Endothelial cell of umbilical vein (primary cell): ENCODE results near the gene FOXRED2. TPM values are rescaled to one million over a fixed set of nuclear protein-coding genes. Genes with fewer than 3 reads are reported as not detected.
A peak's percentile ranks its signal among the peaks of the same experiment; 100 is the strongest.

Source experiments
- BruUV-seq: library from RNA; stranded (reverse); fragments of 400-500 nt; replicated peaks from 2 replicates; lab custom pipeline; 2021; lab: Mats Ljungman, UMichigan
- CTCF ChIA-PET: fragments of 300-600, 350-600 bp; sonication (Branson Sonifier 250); formaldehyde crosslinking; loops from one replicate; lab custom pipeline; 2021; ENCODE audit warnings: antibody characterized with exemption, inconsistent platforms; lab: Charles Lee
- POLR2A ChIA-PET: fragments of 300-600, 350-600 bp; sonication (Branson Sonifier 250); formaldehyde crosslinking; loops from one replicate; lab custom pipeline; 2021; ENCODE audit warnings: antibody characterized with exemption, inconsistent platforms; lab: Charles Lee
- DNase-seq: peaks from one replicate; pipeline ENCODE4 v3.0.0-alpha.2; 2011; ENCODE audit warnings: low read depth, low spot score
- FAIRE-seq: peaks from 2 replicates; lab custom pipeline; 2011; peaks lifted over from hg19 to GRCh38; lab: Jason Lieb, UNC
- H2AFZ ChIP-seq: 2 replicates; pipeline ENCODE4 v1.6.0; 2012; ENCODE audit warnings: low read depth, low read length, control low read depth, inconsistent platforms
- H3K27ac ChIP-seq: 2 replicates; pipeline ENCODE4 v1.5.1; 2011; ENCODE audit warnings: low read depth, mild to moderate bottlenecking, control low read depth, low read length, moderate library complexity; ENCODE audit not compliant: insufficient read depth
- H3K27me3 ChIP-seq, 2 experiments: 2 replicates each; pipeline versions ENCODE4 v1.6.0 to v1.6.1; 2011; ENCODE audit warnings: low read length in 2 of 2, mixed read lengths in 1 of 2; ENCODE audit not compliant: control insufficient read depth in 2 of 2, insufficient read depth in 2 of 2
- H3K36me3 ChIP-seq, 2 experiments: 2 replicates in 1 of 2; 3 replicates in 1 of 2; pipeline ENCODE4 v1.5.1; 2011; ENCODE audit warnings: low read length in 2 of 2, mild to moderate bottlenecking in 1 of 2, moderate library complexity in 1 of 2; ENCODE audit not compliant: control insufficient read depth in 2 of 2, insufficient read depth in 2 of 2; ENCODE audit errors: extremely low read depth in 1 of 2
- H3K4me1 ChIP-seq: 3 replicates; pipeline ENCODE4 v1.5.1; 2011; ENCODE audit warnings: mild to moderate bottlenecking, low read length; ENCODE audit not compliant: control insufficient read depth, insufficient read depth; ENCODE audit errors: extremely low read depth
- H3K4me2 ChIP-seq: 2 replicates; pipeline ENCODE4 v1.6.1; 2011; ENCODE audit warnings: low read length, control low read depth, mixed read lengths; ENCODE audit not compliant: insufficient read depth
- H3K4me3 ChIP-seq, 3 experiments: fragments of 200-600 bp in 1 of 3; sonication (generic), shearing (Covaris generic) in 1 of 3; replicated peaks in 1 of 3; 2 replicates each; pipeline ENCODE4 v1.5.1; 2011 to 2016; ENCODE audit warnings: control low read depth in 3 of 3, low read length in 3 of 3, mild to moderate bottlenecking in 2 of 3, inconsistent platforms in 1 of 3, low read depth in 1 of 3, moderate library complexity in 1 of 3; ENCODE audit not compliant: insufficient read depth in 1 of 3
- H3K79me2 ChIP-seq: 2 replicates; pipeline ENCODE4 v1.6.0; 2012; ENCODE audit warnings: low read length, inconsistent platforms; ENCODE audit not compliant: control insufficient read depth, insufficient read depth
- H3K9ac ChIP-seq: replicated peaks from 2 replicates; pipeline ENCODE3; 2011; ENCODE audit warnings: low read length, control low read depth; ENCODE audit not compliant: insufficient read depth; ENCODE audit errors: extremely low read depth
- H3K9me1 ChIP-seq: replicated peaks from 3 replicates; pipeline ENCODE4 v1.6.0; 2011; ENCODE audit warnings: mild to moderate bottlenecking, low read length; ENCODE audit not compliant: control insufficient read depth, insufficient read depth; ENCODE audit errors: extremely low read depth
- H3K9me3 ChIP-seq: replicated peaks from 2 replicates; pipeline ENCODE4 v1.5.1; 2012; ENCODE audit warnings: low read length, inconsistent platforms; ENCODE audit not compliant: control insufficient read depth, insufficient read depth
- H4K20me1 ChIP-seq: replicated peaks from 2 replicates; pipeline ENCODE3; 2011; ENCODE audit warnings: mild to moderate bottlenecking, low read length; ENCODE audit not compliant: control insufficient read depth, insufficient read depth; ENCODE audit errors: extremely low read depth
- CTCF ChIP-seq, 2 donors: IDR thresholded peaks; 1 replicate in 1 of 2; 2 replicates in 1 of 2; pipeline ENCODE4 v1.5.1; 2011; ENCODE audit warnings: low read length in 2 of 2, mild to moderate bottlenecking in 2 of 2, moderate library complexity in 2 of 2, control low read depth in 1 of 2, inconsistent platforms in 1 of 2, low read depth in 1 of 2; ENCODE audit not compliant: insufficient read depth in 1 of 2; ENCODE audit errors: extremely low read depth in 1 of 2
- EZH2 ChIP-seq: IDR thresholded peaks from 2 replicates; pipeline ENCODE4 v1.6.1; 2012; ENCODE audit warnings: borderline replicate concordance, low read depth, mild to moderate bottlenecking, moderate library complexity, low read length, inconsistent platforms; ENCODE audit not compliant: severe bottlenecking
- FOS ChIP-seq: IDR thresholded peaks from 2 replicates; pipeline ENCODE4 v1.6.1; 2011; ENCODE audit warnings: mild to moderate bottlenecking, low read length, moderate library complexity, borderline replicate concordance; ENCODE audit not compliant: insufficient read depth
- GATA2 ChIP-seq: IDR thresholded peaks from 2 replicates; pipeline ENCODE4 v1.7.0; 2011; ENCODE audit warnings: low read depth, mild to moderate bottlenecking, moderate library complexity, mixed read lengths, low read length; ENCODE audit not compliant: insufficient read length, insufficient read depth
- MYC ChIP-seq: IDR thresholded peaks from one replicate; pipeline ENCODE4 v1.6.1; 2011; ENCODE audit warnings: mild to moderate bottlenecking, low read depth, low read length
- POLR2AphosphoS5 ChIP-seq: IDR thresholded peaks from 2 replicates; pipeline ENCODE4 v1.6.1; 2012; ENCODE audit warnings: low read depth, mild to moderate bottlenecking, control low read depth, low read length, moderate library complexity; ENCODE audit not compliant: insufficient read depth
- dilution Hi-C: fragments of 300-500 bp; cut with MboI; formaldehyde crosslinking; loops from one replicate; pipeline ENCODE4 v1.15.0; 2019; ENCODE audit warnings: low sequenced_read_pairs; ENCODE audit not compliant: extremely low pct_ligation_motif_present
- intact Hi-C: fragments of 100-400 bp; cut with micrococcal nuclease; formaldehyde crosslinking; loops from one replicate; pipeline ENCODE4 v1.10.0; 2022
- polyA plus RNA-seq, 4 experiments: library from polyadenylated mRNA; depleted of rRNA in 3 of 4; stranded (reverse) in 3 of 4; unstranded in 1 of 4; fragments of >200 nt; gene quantifications; 2 replicates each; pipeline versions ENCODE4 v1.2.1 to v1.2.3, GENCODE V29; 2011 to 2012; ENCODE audit warnings: missing spikeins in 1 of 4
- total RNA-seq: library from RNA; stranded (reverse); gene quantifications from 2 replicates; pipeline ENCODE4 v1.2.3, GENCODE V29; 2021

FOXRED2 gene
- total and polyA plus RNA-seq, 2 donors (not counting 3 experiments of a cell fraction or from before 2014, with no cell fraction given), result 8.4 to 20.4 TPM

DNA sequence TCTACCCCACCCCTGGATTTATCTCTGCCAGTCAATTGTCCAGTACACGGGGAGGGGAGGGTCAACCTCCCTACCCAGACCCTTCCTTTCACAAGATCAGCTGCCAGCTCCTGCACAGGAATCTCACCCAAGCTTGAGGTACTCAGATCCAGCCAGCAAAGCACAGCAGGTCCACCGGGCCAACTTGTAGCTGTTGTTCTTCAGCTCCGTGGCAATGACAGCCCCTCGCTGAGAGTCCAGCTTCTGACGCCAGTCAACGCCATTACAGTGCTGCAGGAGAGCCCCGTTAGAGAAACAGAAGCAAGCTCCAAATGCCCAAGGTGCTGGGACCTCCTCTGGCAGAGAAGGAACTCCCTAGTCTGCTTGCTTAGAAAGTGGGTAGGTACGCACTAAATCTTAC, 5.5 kb upstream of the FOXRED2 start:
- no peak overlapping the region for H3K4me2 ChIP-seq
- H3K9me1 ChIP-seq, result no peaks in the 10 kb centered on the region
- BruUV-seq, result no TSS peak
- POLR2A ChIA-PET, result no interaction called here
- intact Hi-C loops (no loop called here), dilution Hi-C loops (no loop called here)
- H3K36me3 ChIP-seq, result peaks cover 31 to 49% of the 10 kb centered on the region in 2 experiments
- no peaks in the 10 kb centered on the region for H3K9me3 ChIP-seq
- CTCF ChIA-PET, result interaction anchor here (1.0 kb wide), 1 partner anchor 11 kb away, joined by 3 read pairs; no protein-coding TSS in a partner anchor
- no peaks in the 10 kb centered on the region for H4K20me1 ChIP-seq
- FAIRE-seq, result no peak
- no peaks in the 10 kb centered on the region for H3K27me3 ChIP-seq
- H2AFZ ChIP-seq, result no peak overlapping the region
- H3K4me1 ChIP-seq, result peaks cover 3% of the 10 kb centered on the region
- no peak overlapping the region for H3K4me3 ChIP-seq
- DNase-seq, result no peak
- H3K27ac ChIP-seq, result no peak overlapping the region
- no peaks in the 10 kb centered on the region for H3K79me2 ChIP-seq
- no peak for TF ChIP-seq EZH2
- TF ChIP-seq FOS, result no peak
- no peak for TF ChIP-seq GATA2
- no peak for TF ChIP-seq POLR2AphosphoS5
- no peak overlapping the region for H3K9ac ChIP-seq

- no peaks in the 10 kb centered on the region for H3K27me3 ChIP-seq
- FAIRE-seq, result peak; percentile 90
- DNase-seq, result peak; percentile 52
- POLR2A ChIA-PET, result interaction anchor here (1.3 kb wide), 1 partner anchor 18 kb away, joined by 5 read pairs; the partner anchor contains the start of gene EIF3D
- peaks cover 27 to 38% of the 10 kb centered on the region in 2 experiments for H3K36me3 ChIP-seq
- peaks cover 10% of the 10 kb centered on the region for H3K4me1 ChIP-seq
- no peaks in the 10 kb centered on the region for H3K9me1 ChIP-seq
- dilution Hi-C loops (no loop called here), intact Hi-C loops (no loop called here)
- no peak overlapping the region for H3K4me2 ChIP-seq
- no peak overlapping the region for H3K4me3 ChIP-seq
- H2AFZ ChIP-seq, result no peak overlapping the region
- no peak overlapping the region for H3K27ac ChIP-seq
- no peaks in the 10 kb centered on the region for H3K9me3 ChIP-seq
- no peaks in the 10 kb centered on the region for H4K20me1 ChIP-seq
- no peaks in the 10 kb centered on the region for H3K79me2 ChIP-seq
- TSS peak; percentile 47 for BruUV-seq
- CTCF ChIA-PET, result interaction anchor here (0.9 to 1.7 kb wide), 10 partner anchors 9 to 263 kb away, joined by 3 to 13 read pairs (median 5); partner anchors contain the start of gene EIF3D
- H3K9ac ChIP-seq, result no peak overlapping the region
- peak; percentile 53 to 60 for TF ChIP-seq CTCF (IDR thresholded peaks at IDR 0.05; ENCODE audit: extremely low read depth in 1 of 2, insufficient read depth in 1 of 2, low read depth in 1 of 2, low read length in 2 of 2)
- no peak for TF ChIP-seq FOS
- TF ChIP-seq GATA2, result no peak
- TF ChIP-seq MYC, result no peak
- no peak for TF ChIP-seq EZH2
Observed at GRCh38 chr22:36510966-36511881, 4.4 kb upstream of the FOXRED2 start.
